HUDEP-2 (cell line): Measurements from ENCODE around the gene GMDS.

Experiments used
- DNase-seq, 76 experiments: peaks; one replicate each; lab custom pipeline; 2025; ENCODE audit not compliant: unreplicated experiment in 76 of 76; lab: John Stamatoyannopoulos, UW

GMDS gene

DNA sequence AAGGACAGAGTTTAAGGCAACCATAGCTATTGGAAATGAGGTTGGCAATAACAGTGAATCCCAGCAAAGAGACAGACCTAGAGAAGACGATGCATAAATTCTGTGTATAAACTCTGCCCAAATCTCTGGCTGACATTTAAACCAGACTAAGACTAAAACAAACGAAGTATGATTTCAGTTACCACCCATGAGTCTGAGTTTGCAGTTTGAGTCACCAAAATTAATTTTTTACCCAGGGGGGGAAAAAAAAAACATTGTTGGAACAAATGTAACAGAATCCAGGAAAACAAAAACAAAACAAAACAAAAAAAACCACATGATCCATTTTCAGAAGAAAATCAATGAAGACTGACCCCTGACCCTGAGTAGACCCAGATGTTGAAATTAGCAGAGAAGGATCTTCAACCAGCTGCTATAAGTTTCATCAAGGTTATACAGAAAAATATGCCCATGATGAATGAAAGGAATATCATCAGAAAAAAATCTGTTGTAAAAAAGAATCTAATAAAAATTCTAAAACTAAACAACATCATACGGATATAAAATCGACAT, 190.8 kb downstream of the GMDS start:
- no peak for DNase-seq

DNA sequence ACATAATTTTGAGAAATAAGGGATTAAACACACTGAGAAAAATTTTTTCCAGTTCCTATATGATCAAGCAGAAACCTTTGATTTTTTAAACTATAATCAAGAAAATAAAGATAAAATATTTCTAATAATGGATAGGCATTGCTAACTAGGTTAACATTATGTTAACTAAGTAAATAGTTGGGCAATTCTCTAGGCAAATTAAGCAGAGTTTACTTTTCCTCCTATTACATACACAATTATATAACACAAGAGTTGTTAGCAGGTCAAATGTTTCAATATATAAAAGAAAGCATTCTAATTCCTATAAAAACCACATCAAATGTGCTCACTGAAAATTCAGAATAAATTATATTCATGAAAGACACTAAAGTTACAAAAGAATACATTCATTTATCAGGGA, 191.7 kb downstream of the GMDS start:
- no peak for DNase-seq

DNA sequence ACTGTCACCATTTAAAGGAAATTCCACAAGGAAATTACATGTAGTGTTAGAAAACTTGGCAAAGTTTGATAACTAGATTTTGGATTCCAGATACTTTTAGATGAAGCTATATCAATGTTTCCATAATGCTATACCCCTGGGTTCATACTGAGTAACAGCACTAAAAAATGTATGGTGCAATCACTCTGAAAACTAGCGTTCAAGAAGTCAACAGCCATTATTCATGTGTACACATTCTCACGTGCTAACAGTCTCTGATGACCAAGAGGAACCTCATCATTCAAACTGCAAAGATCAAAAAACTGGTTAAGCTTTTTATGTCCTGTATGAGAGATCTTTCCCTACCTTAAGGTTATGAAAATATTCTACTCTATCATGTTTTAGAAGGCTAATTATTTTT, 197.6 kb downstream of the GMDS start:
- DNase-seq: no peak

DNA sequence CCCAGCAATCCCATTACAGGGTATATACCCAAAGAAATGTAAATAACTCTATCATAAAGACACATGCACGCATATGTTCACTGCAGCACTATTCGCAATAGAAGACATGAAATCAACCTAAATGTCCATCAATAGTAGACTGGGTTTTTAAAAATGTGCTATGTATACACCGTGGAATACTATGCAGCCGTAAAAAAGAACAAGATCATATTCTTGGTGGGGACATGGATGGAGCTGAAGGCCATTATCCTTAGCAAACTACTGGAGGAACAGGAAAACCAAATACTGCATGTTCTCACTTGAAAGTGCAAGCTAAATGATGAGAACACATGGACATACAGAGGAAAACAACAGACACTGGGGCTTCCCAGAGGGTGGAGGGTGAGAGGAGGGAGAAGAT, 201.2 kb downstream of the GMDS start:
- DNase-seq: no peak

DNA sequence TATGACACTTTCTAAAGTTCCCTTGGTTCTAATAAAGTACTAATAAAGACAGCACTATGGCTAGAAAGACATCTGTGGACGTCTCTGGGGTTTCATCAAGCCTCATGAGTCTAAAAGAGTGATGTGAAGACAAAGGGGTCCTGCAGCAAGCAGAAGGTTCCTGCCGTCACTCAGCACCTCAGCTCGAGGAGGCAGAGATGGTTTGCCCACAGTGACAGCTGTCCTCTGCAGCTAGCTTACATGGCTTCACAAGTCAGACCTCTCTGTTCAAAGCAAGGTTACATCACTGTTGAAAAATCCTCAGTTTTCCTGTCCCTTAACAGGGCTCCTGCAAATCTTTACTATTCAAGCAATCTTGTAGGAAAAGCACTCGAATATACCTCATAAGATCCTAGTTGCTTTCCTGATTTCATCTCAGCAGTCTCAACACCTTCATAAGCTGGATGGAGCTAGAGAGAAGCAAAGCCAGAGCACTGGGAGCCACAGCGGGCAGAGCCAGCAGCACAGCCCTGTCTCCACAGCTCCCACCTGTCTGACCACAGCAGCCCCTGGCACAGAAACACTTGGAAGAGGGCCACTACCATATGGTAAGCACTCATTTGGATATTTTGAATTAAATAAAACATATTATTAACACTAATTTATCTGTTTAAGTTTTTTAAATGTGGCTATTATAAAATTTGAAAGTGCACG, 202.3 kb downstream of the GMDS start:
- DNase-seq: no peak

DNA sequence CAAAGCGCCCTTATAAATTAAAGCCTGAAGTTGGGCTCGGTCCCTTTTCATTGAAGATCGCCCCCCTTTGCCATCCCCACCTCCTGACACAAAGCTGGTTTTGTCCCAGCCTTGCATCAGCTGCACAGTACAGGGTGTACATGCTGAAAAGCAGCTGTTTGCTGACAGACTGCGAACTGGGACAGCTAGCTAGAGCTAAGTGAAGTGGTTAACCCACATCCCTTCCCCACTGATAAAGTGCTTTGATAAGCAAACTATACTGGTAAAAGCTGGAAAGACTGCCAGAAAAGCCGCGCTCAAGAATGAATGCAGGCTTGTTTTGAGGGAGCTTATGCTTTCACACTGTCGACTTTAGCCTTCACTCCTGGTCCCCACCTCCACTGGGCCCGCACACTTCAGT, 207.3 kb downstream of the GMDS start:
- DNase-seq: peak in 22 of 76 experiments; percentile 4 to 56 (median 29)

DNA sequence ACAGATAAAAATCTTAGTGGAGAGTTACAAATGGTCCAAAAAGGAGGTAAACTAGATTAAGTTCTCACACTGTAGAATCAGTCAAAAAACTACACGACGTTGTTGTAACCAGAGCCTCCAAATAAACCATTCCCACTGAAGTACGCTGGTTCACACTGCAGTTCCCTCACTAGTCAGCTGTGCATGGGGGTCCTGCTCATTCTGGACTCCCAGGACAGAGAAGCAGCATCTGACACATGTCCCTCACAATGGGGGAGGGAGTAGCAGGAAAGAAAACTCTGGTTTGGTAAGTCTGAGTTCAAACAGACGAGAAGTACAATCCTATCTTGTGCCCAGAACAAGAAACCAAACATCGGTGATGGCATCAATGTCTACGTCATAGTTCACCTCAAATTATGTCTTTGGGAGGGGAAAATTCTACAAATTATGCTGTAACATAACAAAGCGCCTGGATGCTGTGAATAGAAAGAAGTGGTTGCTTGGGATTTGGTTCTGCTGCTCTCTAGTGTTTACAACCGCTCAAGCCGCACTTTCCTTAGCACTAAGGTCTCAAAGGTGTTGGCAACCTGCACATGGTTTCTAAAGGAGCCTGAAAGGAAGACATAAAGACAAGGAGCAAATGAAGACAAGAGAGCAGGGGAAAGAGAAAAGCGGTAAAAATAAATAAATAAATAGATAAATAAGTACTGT, 208.0 kb downstream of the GMDS start:
- no peak for DNase-seq

DNA sequence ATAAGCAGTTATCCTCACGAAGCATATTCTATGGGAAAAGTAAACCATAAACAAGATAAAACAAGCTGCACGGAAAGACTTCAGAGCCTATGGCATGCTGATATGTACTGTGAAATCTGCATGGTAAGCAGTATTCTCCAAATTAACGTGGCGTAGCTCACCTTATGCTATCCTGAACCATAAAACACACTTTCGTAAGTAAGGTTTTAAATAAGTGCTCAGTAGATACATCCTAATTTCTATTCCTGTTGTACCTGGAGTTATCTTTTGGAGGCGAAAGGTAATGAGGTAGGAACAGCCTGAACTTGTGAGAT, 208.7 kb downstream of the GMDS start:
- DNase-seq: no peak

DNA sequence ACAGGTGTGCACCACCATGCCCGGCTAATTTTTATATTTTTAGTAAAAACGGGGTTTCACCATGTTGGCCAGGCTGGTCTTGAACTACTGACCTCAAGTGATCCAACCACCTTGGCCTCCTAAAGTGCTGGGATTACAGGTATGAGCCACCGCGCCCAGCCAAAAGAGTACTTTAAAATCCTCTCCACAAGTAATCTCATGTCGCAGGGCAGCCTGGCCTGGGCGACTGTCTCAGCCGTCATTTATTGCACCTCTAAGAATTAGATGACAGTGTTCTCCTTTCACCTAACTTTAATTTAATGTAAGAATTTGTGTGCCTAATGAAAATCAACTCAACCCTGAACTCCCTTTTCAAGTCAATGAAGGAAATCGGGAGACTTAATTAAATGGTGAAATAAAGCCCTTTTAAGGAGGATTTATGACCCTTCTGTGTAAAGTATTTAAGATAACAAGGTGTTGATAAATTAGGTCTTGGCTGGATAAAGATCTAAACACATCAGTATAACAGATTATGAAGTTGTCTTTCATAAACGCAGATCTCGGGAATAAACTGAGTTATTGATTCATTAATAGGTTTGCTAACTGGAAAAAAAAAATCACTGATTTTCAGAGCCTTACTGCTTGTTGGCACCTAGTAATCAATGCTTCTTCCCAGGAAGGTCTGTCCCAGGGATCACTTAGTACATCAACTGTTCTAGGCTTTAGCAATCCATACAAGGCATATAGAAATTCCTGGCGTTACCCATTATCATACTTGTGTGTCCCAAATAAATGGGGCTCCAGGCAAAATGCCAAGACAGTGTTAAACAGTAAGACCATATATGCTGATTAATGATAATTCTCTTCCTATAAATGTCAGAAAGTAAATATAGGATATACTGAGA, 209.3 kb downstream of the GMDS start:
- DNase-seq: no peak

DNA sequence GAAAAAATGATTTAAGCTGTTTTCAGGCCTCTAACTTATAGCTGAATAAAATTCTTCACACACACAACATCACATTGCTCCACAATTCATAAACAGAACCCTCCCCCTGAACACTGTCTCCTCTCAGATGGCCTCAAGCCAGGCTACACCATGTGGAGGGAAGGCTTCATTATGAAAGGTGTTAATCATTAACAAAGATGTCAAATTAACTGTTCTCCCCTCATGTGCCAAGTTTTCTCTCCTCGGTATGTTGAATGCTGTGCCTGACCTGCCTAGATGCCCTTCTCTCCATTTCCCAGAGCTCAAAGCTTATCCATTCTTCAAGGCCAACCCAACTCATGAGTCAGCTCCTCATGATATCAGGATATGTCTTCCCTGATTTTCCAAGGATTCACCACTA, 210.4 kb downstream of the GMDS start:
- DNase-seq: no peak

DNA sequence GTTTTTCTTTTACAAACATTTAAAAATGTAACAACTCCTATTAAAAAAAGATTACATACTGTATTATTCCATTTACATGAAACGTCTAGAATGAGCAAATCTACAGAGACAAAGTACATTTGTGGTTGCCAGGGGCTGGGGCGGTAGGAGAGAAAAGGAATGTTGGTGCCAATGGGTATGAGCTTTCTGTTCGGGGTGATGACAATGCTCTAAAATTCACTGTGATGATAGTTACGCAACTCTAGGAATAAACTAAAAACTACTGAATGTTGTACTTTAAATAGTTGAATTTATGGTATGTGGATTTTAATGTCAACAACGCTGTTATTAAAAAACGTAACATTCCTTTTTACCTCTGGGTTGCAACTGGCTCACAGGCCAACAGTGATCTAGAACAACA, 211.1 kb downstream of the GMDS start:
- no peak for DNase-seq

DNA sequence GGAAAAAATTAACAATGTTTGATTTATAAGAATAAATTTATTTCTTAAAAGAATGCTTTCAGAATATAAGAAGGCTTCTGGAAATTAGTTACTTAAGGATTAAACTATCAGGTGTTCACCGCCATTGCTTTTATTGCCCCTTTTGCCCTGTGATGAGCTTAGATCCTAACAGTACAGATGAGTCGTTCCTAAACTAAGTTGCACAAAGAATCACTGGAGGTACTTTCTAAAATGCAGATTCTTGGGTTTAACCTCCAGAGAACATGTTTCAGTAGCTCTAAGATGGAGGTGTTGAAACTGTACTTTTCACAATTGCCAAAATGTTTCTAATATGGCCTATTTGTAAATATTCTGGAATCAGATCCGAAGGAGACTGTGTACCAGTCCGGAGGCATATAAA, 211.9 kb downstream of the GMDS start:
- no peak for DNase-seq

DNA sequence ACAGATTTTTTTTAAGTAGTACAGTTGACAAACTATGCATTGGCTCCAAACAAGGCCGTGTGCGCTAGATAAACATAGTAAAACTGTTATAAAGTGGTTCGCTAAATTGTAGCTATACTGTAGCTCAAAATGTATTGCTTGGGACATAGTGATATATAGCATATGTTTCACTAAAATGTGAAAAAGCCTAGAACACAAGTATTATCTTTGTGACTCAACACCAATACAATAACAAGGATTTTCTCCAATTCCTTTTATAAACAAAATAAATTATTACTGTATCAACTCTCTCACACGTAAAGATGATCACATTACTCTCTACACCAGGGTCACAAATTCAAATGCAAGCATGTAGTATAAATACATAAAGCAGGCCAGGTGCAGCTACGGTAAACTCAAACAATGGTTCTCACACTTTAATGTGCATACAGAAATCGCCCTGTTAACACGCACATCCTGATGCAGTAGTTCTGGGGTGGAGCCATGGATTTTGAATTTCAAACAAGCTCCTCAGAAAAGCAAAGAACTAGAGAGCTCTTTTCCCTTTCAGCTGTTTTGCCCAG, 214.6 kb downstream of the GMDS start:
- DNase-seq: no peak

DNA sequence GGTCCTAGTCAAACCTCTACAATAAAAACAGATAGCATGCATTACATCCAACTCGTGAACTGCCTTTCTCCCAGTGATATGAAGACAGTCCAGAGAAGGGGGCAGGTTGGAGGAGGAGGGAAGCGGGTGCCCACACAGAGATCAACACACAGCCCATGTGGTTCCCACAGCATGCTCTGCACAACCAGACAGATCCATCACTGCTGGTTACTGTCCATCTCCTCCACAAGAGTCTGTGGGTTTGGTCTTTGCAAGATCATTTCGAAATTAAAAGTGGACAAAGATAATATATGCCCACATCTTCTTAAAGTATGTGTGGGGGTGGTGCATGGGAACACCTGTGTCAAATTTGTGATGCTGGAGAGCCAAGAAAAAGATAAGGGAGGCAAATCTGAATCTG, 215.5 kb downstream of the GMDS start:
- DNase-seq: no peak

DNA sequence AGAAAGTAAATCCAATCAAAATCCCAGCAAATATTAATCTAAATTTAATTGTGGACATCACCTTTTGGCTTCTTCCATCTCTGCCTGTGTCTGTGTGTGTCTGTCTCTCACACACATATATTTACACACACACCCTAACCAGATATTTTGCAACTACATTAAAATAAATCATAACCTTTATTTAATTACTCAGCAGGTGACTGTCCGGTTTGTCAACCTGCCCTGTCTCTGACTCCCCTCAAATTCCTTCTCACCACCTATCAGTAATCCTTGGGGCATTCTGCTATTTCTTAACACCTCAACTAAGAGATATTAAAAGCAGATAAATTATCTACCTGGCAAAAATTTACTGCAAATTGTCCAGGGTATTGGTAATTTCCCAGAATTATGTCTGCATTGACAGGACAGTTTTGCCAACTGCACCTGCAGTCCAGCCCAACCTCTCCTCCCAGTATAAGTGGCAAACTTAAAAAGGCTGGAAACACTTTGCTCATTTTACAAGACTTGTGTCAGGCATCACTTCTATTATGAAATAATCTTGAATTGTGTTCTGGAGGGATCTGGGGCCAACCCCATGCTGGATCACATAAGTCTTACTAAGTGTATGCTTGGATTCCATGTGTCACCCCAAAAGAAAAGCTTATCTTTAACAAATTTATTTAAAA, 216.1 kb downstream of the GMDS start:
- no peak for DNase-seq

DNA sequence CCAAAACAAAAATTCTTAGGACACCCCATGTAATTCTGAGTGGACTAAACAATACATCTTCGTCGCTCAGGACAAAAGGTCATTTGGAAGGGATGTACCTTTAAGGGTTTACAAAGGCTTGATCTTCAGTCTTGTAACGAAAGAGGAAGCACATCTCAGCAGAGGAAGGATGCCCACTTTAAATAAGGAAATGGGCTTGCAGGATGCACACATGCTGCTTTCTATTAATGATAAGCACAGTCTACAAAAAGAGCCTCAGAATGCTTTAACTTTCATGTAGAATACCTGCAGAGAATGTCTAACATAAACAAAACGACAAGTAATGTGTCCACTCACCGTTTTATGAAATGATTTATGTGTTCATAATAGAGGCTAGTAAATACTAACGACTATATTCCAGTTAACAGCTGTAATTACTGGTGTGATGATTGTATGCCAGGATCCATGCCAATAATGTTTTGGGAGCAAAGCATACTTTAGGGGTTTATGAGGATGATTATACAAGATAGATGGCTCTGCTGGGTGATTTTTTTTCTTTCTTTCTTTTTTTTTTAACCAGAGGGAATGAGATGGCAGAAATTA, 216.9 kb downstream of the GMDS start:
- peak in 1 of 76 experiments; percentile 2 for DNase-seq

DNA sequence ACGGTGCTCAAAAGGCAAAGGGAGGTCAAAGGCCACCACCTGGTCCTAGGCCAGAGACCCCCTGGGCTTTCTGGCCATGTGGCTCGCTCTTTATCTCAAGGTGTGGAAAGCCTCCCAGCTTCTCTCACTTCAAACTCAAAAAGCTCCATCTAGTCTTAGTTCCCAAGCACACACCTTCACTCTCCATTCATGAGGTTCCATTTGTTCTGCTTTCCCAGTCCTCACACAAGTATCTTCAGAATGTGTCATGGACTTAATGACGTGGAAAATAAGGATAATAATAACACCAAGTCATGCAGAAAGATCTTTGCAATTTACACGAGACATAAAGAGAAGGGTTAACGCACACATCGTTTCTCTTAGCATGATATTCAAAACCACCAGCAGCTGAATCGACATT, 219.3 kb downstream of the GMDS start:
- no peak for DNase-seq

DNA sequence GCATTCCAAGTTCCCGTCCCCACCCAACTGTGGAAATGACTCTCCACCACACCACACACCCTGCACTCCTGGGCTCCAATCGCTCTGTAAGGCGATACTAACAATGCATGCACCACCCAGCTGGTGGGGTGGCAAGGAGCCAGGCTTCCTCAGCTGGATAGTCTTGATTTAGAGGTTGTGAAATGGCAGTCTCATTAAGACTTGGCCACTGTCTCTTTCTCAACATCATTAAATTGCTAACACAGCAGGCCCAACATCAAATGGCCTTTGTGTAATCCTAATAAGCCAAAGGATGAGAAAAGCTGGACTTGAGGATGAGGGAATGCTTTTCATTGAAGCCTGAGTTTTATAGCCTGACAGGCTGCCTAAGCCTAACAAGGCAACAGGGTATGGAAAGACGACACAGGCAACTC, 223.7 kb downstream of the GMDS start:
- DNase-seq: peak in 14 of 76 experiments; percentile 4 to 29 (median 10)

DNA sequence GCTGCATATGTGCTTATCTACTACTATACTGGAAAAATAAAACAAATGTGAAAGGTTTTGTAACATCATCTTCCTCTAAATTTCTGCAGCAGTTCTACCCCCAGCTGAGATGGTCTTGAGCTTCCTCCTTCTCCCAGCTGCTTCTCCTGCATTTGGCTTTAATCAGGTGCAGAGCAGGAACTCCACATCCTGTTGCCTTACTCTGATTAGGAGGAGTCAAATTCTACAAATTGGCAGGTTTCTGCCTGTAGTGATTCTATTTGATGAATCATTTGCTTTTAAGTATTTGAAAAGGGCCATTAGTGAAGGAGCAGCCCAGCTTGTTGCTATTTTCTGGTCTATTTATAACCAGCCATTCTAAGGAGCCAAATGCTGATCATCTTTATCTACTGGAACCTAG, 224.5 kb downstream of the GMDS start:
- DNase-seq: no peak

DNA sequence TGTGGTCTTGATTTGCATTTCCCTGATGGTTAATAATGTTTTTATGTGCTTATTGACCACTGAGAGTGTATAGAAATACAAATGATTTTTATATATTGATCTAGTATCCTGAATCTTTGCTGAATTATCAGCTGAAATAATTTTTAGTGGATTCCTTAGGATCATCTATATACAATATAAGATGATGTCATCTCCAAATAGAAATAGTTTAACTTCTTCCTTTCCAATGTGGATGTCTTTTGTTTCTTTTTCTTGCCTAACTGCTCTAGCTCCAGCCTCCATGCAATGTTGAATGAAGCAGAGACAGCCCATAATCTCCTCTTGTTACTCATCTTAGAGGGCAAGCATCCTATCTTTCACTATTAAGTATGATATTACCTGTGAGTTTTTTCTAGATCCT, 226.4 kb downstream of the GMDS start:
- DNase-seq: no peak
